ENCODE measurements around the gene MYCBP2. TPM values are rescaled to one million over a fixed set of nuclear protein-coding genes. Genes with fewer than 3 reads are reported as not detected.

The MYCBP2 gene
- total RNA-seq: 100 to 1,000 TPM; 144 to 148 TPM

GRCh38 chr13:77326905-77327604 lies at the start of gene MYCBP2:
MYCBP2 (minus strand) TSS chr13:77327094; CDS start chr13:77326775, 319 bp downstream.
- Mint-ChIP-seq H3K27me3 (no peaks in the 10 kb centered on the region), H3K4me3 (peak within 1 kb of the TSS; percentile 97), H3K36me3 (peaks cover 21% of the 10 kb centered on the region), H3K27ac (peak within 1 kb of the TSS; percentile 98), H3K4me1 (peaks cover 48% of the 10 kb centered on the region), H3K9me3 (no peaks in the 10 kb centered on the region)
- ATAC-seq (ENCODE audit: low read depth) (peak; percentile 65), DNase-seq (peak; percentile 95)
- POLR2A ChIA-PET: interaction anchor here (0.8 to 6.1 kb wide), 8 partner anchors 9 to 370 kb away, joined by 3 to 60 read pairs (median 4); partner anchors contain the start of genes CLN5, FBXL3 and SLAIN1

GRCh38 chr13:77375560-77376108 lies 48.7 kb upstream of the MYCBP2 start:
- DNase-seq (no peak), ATAC-seq (ENCODE audit: low read depth) (no peak)
- Mint-ChIP-seq H3K4me3 (no peak overlapping the region), H3K4me1 (peaks cover 1% of the 10 kb centered on the region), H3K27ac (no peak overlapping the region), H3K9me3 (no peaks in the 10 kb centered on the region), H3K36me3 (no peaks in the 10 kb centered on the region), H3K27me3 (no peaks in the 10 kb centered on the region)
- POLR2A ChIA-PET: no interaction called here

GRCh38 chr13:77374786-77375185 lies 47.9 kb upstream of the MYCBP2 start:
- H3K4me3 Mint-ChIP-seq: no peak overlapping the region
- peaks cover under 1% of the 10 kb centered on the region for H3K27me3 Mint-ChIP-seq
- no peaks in the 10 kb centered on the region for H3K9me3 Mint-ChIP-seq
- POLR2A ChIA-PET: no interaction called here
- peaks cover 1% of the 10 kb centered on the region for H3K4me1 Mint-ChIP-seq
- DNase-seq (no peak), ATAC-seq (ENCODE audit: low read depth) (no peak)
- no peak overlapping the region for H3K27ac Mint-ChIP-seq
- no peaks in the 10 kb centered on the region for H3K36me3 Mint-ChIP-seq

- H3K4me1 Mint-ChIP-seq: peaks cover 1% of the 10 kb centered on the region
- ATAC-seq (ENCODE audit: low read depth) (no peak), DNase-seq (no peak)
- H3K27ac Mint-ChIP-seq: no peak overlapping the region
- peaks cover 4% of the 10 kb centered on the region for H3K27me3 Mint-ChIP-seq
- H3K9me3 Mint-ChIP-seq: peaks cover 1% of the 10 kb centered on the region
- POLR2A ChIA-PET: no interaction called here
- H3K36me3 Mint-ChIP-seq: no peaks in the 10 kb centered on the region
- no peak overlapping the region for H3K4me3 Mint-ChIP-seq
Observed at GRCh38 chr13:77374339-77374738, 47.4 kb upstream of the MYCBP2 start.

GRCh38 chr13:77373502-77373901 lies 46.6 kb upstream of the MYCBP2 start:
- H3K36me3 Mint-ChIP-seq: peaks cover under 1% of the 10 kb centered on the region

GRCh38 chr13:77372275-77372674 lies 45.4 kb upstream of the MYCBP2 start:
- H3K27me3 Mint-ChIP-seq: peaks cover 5% of the 10 kb centered on the region
- POLR2A ChIA-PET: no interaction called here
- no peak overlapping the region for H3K4me3 Mint-ChIP-seq
- H3K27ac Mint-ChIP-seq: no peak overlapping the region
- H3K4me1 Mint-ChIP-seq: peaks cover 1% of the 10 kb centered on the region
- ATAC-seq (ENCODE audit: low read depth) (no peak), DNase-seq (no peak)
- peaks cover 1% of the 10 kb centered on the region for H3K36me3 Mint-ChIP-seq
- H3K9me3 Mint-ChIP-seq: peaks cover 3% of the 10 kb centered on the region

More at GRCh38 chr13:77373502-77373901, 46.6 kb upstream of the MYCBP2 start:
- Mint-ChIP-seq H3K27me3 (peaks cover 4% of the 10 kb centered on the region), H3K27ac (no peak overlapping the region), H3K9me3 (peaks cover 1% of the 10 kb centered on the region), H3K4me1 (peaks cover 1% of the 10 kb centered on the region), H3K4me3 (no peak overlapping the region)
- ATAC-seq (ENCODE audit: low read depth) (no peak), DNase-seq (no peak)
- POLR2A ChIA-PET: no interaction called here

GRCh38 chr13:77370888-77371287 lies 44.0 kb upstream of the MYCBP2 start:
- no peak for ATAC-seq (ENCODE audit: low read depth)

GRCh38 chr13:77362166-77362565 lies 35.3 kb upstream of the MYCBP2 start:
- no peak for ATAC-seq (ENCODE audit: low read depth)
- Mint-ChIP-seq H3K4me1 (no peaks in the 10 kb centered on the region), H3K27me3 (peaks cover 2% of the 10 kb centered on the region), H3K9me3 (peaks cover 2% of the 10 kb centered on the region), H3K27ac (no peak overlapping the region), H3K36me3 (no peaks in the 10 kb centered on the region), H3K4me3 (no peak overlapping the region)
- no peak for DNase-seq
- POLR2A ChIA-PET: no interaction called here

More at GRCh38 chr13:77370888-77371287, 44.0 kb upstream of the MYCBP2 start:
- H3K4me3 Mint-ChIP-seq: no peak overlapping the region
- POLR2A ChIA-PET: no interaction called here
- H3K4me1 Mint-ChIP-seq: peaks cover 1% of the 10 kb centered on the region
- no peak overlapping the region for H3K27ac Mint-ChIP-seq
- peaks cover 1% of the 10 kb centered on the region for H3K36me3 Mint-ChIP-seq
- peaks cover 5% of the 10 kb centered on the region for H3K27me3 Mint-ChIP-seq
- DNase-seq: no peak
- H3K9me3 Mint-ChIP-seq: peaks cover 3% of the 10 kb centered on the region

GRCh38 chr13:77360032-77360685 lies 33.3 kb upstream of the MYCBP2 start:
- Mint-ChIP-seq H3K27ac (no peak overlapping the region), H3K9me3 (peaks cover 2% of the 10 kb centered on the region), H3K27me3 (peaks cover 2% of the 10 kb centered on the region), H3K36me3 (no peaks in the 10 kb centered on the region), H3K4me3 (no peak overlapping the region), H3K4me1 (no peaks in the 10 kb centered on the region)
- POLR2A ChIA-PET: no interaction called here
- ATAC-seq (ENCODE audit: low read depth) (no peak), DNase-seq (no peak)

GRCh38 chr13:77359171-77359570 lies 32.3 kb upstream of the MYCBP2 start:
- ATAC-seq (ENCODE audit: low read depth) (no peak), DNase-seq (no peak)
- Mint-ChIP-seq H3K9me3 (peaks cover 2% of the 10 kb centered on the region), H3K4me3 (no peak overlapping the region), H3K27ac (no peak overlapping the region), H3K4me1 (peaks cover 1% of the 10 kb centered on the region), H3K27me3 (peaks cover 2% of the 10 kb centered on the region), H3K36me3 (no peaks in the 10 kb centered on the region)
- POLR2A ChIA-PET: no interaction called here

- no peak for ATAC-seq (ENCODE audit: low read depth)
- Mint-ChIP-seq H3K27me3 (peaks cover 2% of the 10 kb centered on the region), H3K36me3 (no peaks in the 10 kb centered on the region), H3K9me3 (peaks cover 2% of the 10 kb centered on the region), H3K4me3 (no peak overlapping the region), H3K27ac (no peak overlapping the region), H3K4me1 (peaks cover 5% of the 10 kb centered on the region)
- POLR2A ChIA-PET: no interaction called here
- DNase-seq: no peak
Observed at GRCh38 chr13:77358001-77358400, 31.1 kb upstream of the MYCBP2 start.

GRCh38 chr13:77356155-77356554 lies 29.3 kb upstream of the MYCBP2 start:
- H3K4me3 Mint-ChIP-seq: no peak overlapping the region

GRCh38 chr13:77353995-77354394 lies 27.1 kb upstream of the MYCBP2 start:
- POLR2A ChIA-PET: no interaction called here
- Mint-ChIP-seq H3K9me3 (peaks cover 3% of the 10 kb centered on the region), H3K27me3 (no peaks in the 10 kb centered on the region), H3K36me3 (no peaks in the 10 kb centered on the region), H3K27ac (no peak overlapping the region), H3K4me1 (peaks cover 6% of the 10 kb centered on the region), H3K4me3 (no peak overlapping the region)
- no peak for ATAC-seq (ENCODE audit: low read depth)
- no peak for DNase-seq

More at GRCh38 chr13:77356155-77356554, 29.3 kb upstream of the MYCBP2 start:
- H3K36me3 Mint-ChIP-seq: no peaks in the 10 kb centered on the region
- H3K9me3 Mint-ChIP-seq: peaks cover 5% of the 10 kb centered on the region
- POLR2A ChIA-PET: no interaction called here
- H3K27me3 Mint-ChIP-seq: no peaks in the 10 kb centered on the region
- ATAC-seq (ENCODE audit: low read depth): no peak
- peaks cover 6% of the 10 kb centered on the region for H3K4me1 Mint-ChIP-seq
- no peak overlapping the region for H3K27ac Mint-ChIP-seq
- no peak for DNase-seq

- no peak for DNase-seq
- POLR2A ChIA-PET: no interaction called here
- no peak overlapping the region for H3K27ac Mint-ChIP-seq
- peaks cover 4% of the 10 kb centered on the region for H3K9me3 Mint-ChIP-seq
- no peak for ATAC-seq (ENCODE audit: low read depth)
- H3K36me3 Mint-ChIP-seq: no peaks in the 10 kb centered on the region
- no peak overlapping the region for H3K4me3 Mint-ChIP-seq
- peaks cover 6% of the 10 kb centered on the region for H3K4me1 Mint-ChIP-seq
- H3K27me3 Mint-ChIP-seq: no peaks in the 10 kb centered on the region
Observed at GRCh38 chr13:77351315-77351714, 24.4 kb upstream of the MYCBP2 start.
